H9 (cell line): ENCODE measurements around the gene ANKRD17. TPM values are rescaled to one million over a fixed set of nuclear protein-coding genes. Genes with fewer than 3 reads are reported as not detected.

ENCODE experiments used
- DNase-seq: peaks from one replicate; pipeline ENCODE4 v3.0.0-alpha.2; 2017
- H2AFZ ChIP-seq: one replicate; pipeline ENCODE4 v1.6.1; 2013; ENCODE audit warnings: mild to moderate bottlenecking, low read length, control low read depth, moderate library complexity
- H2AK5ac ChIP-seq: 2 replicates; pipeline ENCODE4 v1.6.1; 2013; ENCODE audit warnings: low read length, control low read depth, mixed read lengths; ENCODE audit not compliant: insufficient read length
- H2BK120ac ChIP-seq: one replicate; pipeline ENCODE4 v1.6.1; 2013; ENCODE audit warnings: low read depth, mild to moderate bottlenecking, low read length, control low read depth, inconsistent platforms; ENCODE audit not compliant: poor library complexity, severe bottlenecking
- H2BK12ac ChIP-seq: 2 replicates; pipeline ENCODE4 v1.6.1; 2013; ENCODE audit warnings: low read length, control low read depth, mixed read lengths, low read depth; ENCODE audit not compliant: insufficient read length
- H2BK15ac ChIP-seq: 2 replicates; pipeline ENCODE4 v1.6.1; 2013; ENCODE audit warnings: low read depth, low read length, control low read depth
- H2BK20ac ChIP-seq: one replicate; pipeline ENCODE4 v1.6.1; 2013; ENCODE audit warnings: low read depth, mild to moderate bottlenecking, low read length, control low read depth, inconsistent platforms; ENCODE audit not compliant: poor library complexity, severe bottlenecking
- H2BK5ac ChIP-seq: 2 replicates; pipeline ENCODE4 v1.6.1; 2013; ENCODE audit warnings: low read length, control low read depth, mixed read lengths; ENCODE audit not compliant: insufficient read length
- H3K14ac ChIP-seq: 2 replicates; pipeline ENCODE4 v1.6.1; 2013; ENCODE audit warnings: low read length, control low read depth; ENCODE audit not compliant: insufficient read depth
- H3K18ac ChIP-seq: 2 replicates; pipeline ENCODE4 v1.6.1; 2013; ENCODE audit warnings: low read depth, mild to moderate bottlenecking, mixed read lengths, low read length, control low read depth; ENCODE audit not compliant: insufficient read length
- H3K23ac ChIP-seq: 2 replicates; pipeline ENCODE4 v1.6.1; 2013; ENCODE audit warnings: low read length, control low read depth, mixed read lengths, low read depth; ENCODE audit not compliant: insufficient read length
- H3K23me2 ChIP-seq: 2 replicates; pipeline ENCODE4 v1.6.1; 2013; ENCODE audit warnings: low read depth, mild to moderate bottlenecking, mixed read lengths, low read length, control low read depth; ENCODE audit not compliant: insufficient read length, poor library complexity, severe bottlenecking
- H3K27ac ChIP-seq: 2 replicates; pipeline ENCODE4 v1.5.1; 2013; ENCODE audit warnings: low read length, control low read depth, mixed read lengths, low read depth; ENCODE audit not compliant: insufficient read length
- H3K27me3 ChIP-seq: 2 replicates; pipeline ENCODE4 v1.6.1; 2013; ENCODE audit warnings: low read length, control low read depth, inconsistent platforms; ENCODE audit not compliant: insufficient read depth
- H3K4ac ChIP-seq: 2 replicates; pipeline ENCODE4 v1.6.1; 2013; ENCODE audit warnings: low read depth, mild to moderate bottlenecking, control low read depth, inconsistent platforms, low read length, moderate library complexity
- H3K4me1 ChIP-seq: 2 replicates; pipeline ENCODE4 v1.6.1; 2013; ENCODE audit warnings: low read length, control low read depth, inconsistent platforms; ENCODE audit not compliant: insufficient read depth
- H3K4me2 ChIP-seq: 2 replicates; pipeline ENCODE4 v1.6.1; 2013; ENCODE audit warnings: low read length, control low read depth, mixed read lengths; ENCODE audit not compliant: insufficient read length, insufficient read depth
- H3K56ac ChIP-seq: 2 replicates; pipeline ENCODE4 v1.6.1; 2013; ENCODE audit warnings: low read depth, mild to moderate bottlenecking, mixed read lengths, low read length, control low read depth; ENCODE audit not compliant: insufficient read length
- H3K79me1 ChIP-seq: 2 replicates; pipeline ENCODE4 v1.6.1; 2013; ENCODE audit warnings: low read depth, mild to moderate bottlenecking, moderate library complexity, low read length, control low read depth, inconsistent platforms; ENCODE audit not compliant: insufficient read depth, poor library complexity, severe bottlenecking
- H3K79me2 ChIP-seq: 2 replicates; pipeline ENCODE4 v1.6.1; 2013; ENCODE audit warnings: low read length, control low read depth, inconsistent platforms; ENCODE audit not compliant: insufficient read depth
- H3K9ac ChIP-seq: 2 replicates; pipeline ENCODE4 v1.6.1; 2013; ENCODE audit warnings: low read length, control low read depth, mixed read lengths; ENCODE audit not compliant: insufficient read length; ENCODE audit errors: extremely low read depth
- H3K9me3 ChIP-seq: one replicate; pipeline ENCODE4 v1.6.1; 2013; ENCODE audit warnings: low read depth, low read length, inconsistent platforms; ENCODE audit not compliant: control insufficient read depth
- H3T11ph ChIP-seq: one replicate; pipeline ENCODE4 v1.6.1; 2013; ENCODE audit warnings: mild to moderate bottlenecking, low read length, control low read depth, inconsistent platforms
- H4K20me1 ChIP-seq: one replicate; pipeline ENCODE4 v1.6.1; 2013; ENCODE audit not compliant: control insufficient read depth, insufficient read length, insufficient read depth
- H4K5ac ChIP-seq: 2 replicates; pipeline ENCODE4 v1.6.1; 2013; ENCODE audit warnings: low read depth, mild to moderate bottlenecking, mixed read lengths, low read length, control low read depth; ENCODE audit not compliant: insufficient read length
- H4K8ac ChIP-seq: replicated peaks from 2 replicates; pipeline ENCODE4 v1.6.1; 2013; ENCODE audit warnings: low read length, control low read depth, mixed read lengths, low read depth; ENCODE audit not compliant: insufficient read length
- H4K91ac ChIP-seq: 2 replicates; pipeline ENCODE4 v1.6.1; 2013; ENCODE audit warnings: low read depth, mild to moderate bottlenecking, moderate library complexity, mixed read lengths, low read length, control low read depth; ENCODE audit not compliant: insufficient read length
- H3K27ac Mint-ChIP-seq, 3 experiments: 2 replicates in 2 of 3; 3 replicates in 1 of 3; pipeline ENCODE4 v1.8.0; 2020 to 2021; ENCODE audit warnings: mixed read lengths in 3 of 3, mild to moderate bottlenecking in 1 of 3, moderate library complexity in 1 of 3
- H3K27me3 Mint-ChIP-seq: 2 replicates; pipeline ENCODE4 v1.8.0; 2021; ENCODE audit warnings: low read depth, mild to moderate bottlenecking, moderate library complexity, mixed read lengths
- H3K36me3 Mint-ChIP-seq, 3 experiments: 2 replicates in 2 of 3; 3 replicates in 1 of 3; pipeline ENCODE4 v1.8.0; 2020 to 2021; ENCODE audit warnings: low read depth in 3 of 3, mixed read lengths in 3 of 3; ENCODE audit not compliant: insufficient read depth in 1 of 3
- H3K4me1 Mint-ChIP-seq, 2 experiments: 2 replicates each; pipeline ENCODE4 v1.8.0; 2020; ENCODE audit warnings: mixed read lengths in 2 of 2
- H3K4me3 Mint-ChIP-seq, 2 experiments: 2 replicates in 1 of 2; 3 replicates in 1 of 2; pipeline ENCODE4 v1.8.0; 2020 to 2021; ENCODE audit warnings: mild to moderate bottlenecking in 2 of 2, mixed read lengths in 2 of 2, moderate library complexity in 1 of 2
- H3K9me3 Mint-ChIP-seq, 2 experiments: 2 replicates in 1 of 2; 3 replicates in 1 of 2; pipeline ENCODE4 v1.8.0; 2020; ENCODE audit warnings: mild to moderate bottlenecking in 2 of 2, mixed read lengths in 2 of 2, moderate library complexity in 1 of 2
- CTCF ChIP-seq: fragments of 200-600 bp; sonication (generic); conservative IDR thresholded peaks from 3 replicates; pipeline ENCODE4 v1.8.0; 2021; ENCODE audit warnings: antibody characterized with exemption, mild to moderate bottlenecking
- WGBS: extraction: QIAGEN DNeasy Blood & Tissue Kit; methylation state at CpG from one replicate; pipeline ENCODE4 v1.1.7; 2013; ENCODE audit warnings: missing lambda C conversion rate, low lambda C conversion rate, mixed read lengths; ENCODE audit not compliant: insufficient read length; ENCODE audit errors: extremely low coverage; 5-methylcytosine and 5-hydroxymethylcytosine counted together
- total RNA-seq: library from RNA; stranded (reverse); gene quantifications from 2 replicates; pipeline ENCODE4 v1.2.1, GENCODE V29; 2021

ANKRD17 gene
- total RNA-seq, 1 experiment from 2014 or later: 82.4 TPM

- no peaks in the 10 kb centered on the region for H3K4me1 ChIP-seq
- DNase-seq: no peak
- H3K9me3 ChIP-seq: no peaks in the 10 kb centered on the region
- no peak overlapping the region for H3K23ac ChIP-seq
- no peak overlapping the region for H3K14ac ChIP-seq
- H4K5ac ChIP-seq: no peak overlapping the region
- WGBS: no CpG with 5 or more reads among the region's 3 CpGs
- H2BK120ac ChIP-seq: no peak overlapping the region
- H2BK20ac ChIP-seq: no peak overlapping the region
- H2BK5ac ChIP-seq: no peak overlapping the region
- no peak overlapping the region for H4K91ac ChIP-seq
- no peaks in the 10 kb centered on the region for H3K23me2 ChIP-seq
- H3K79me1 ChIP-seq: no peaks in the 10 kb centered on the region
- no peak overlapping the region for H3K4me3 Mint-ChIP-seq
- H3K36me3 Mint-ChIP-seq: peaks cover 2 to 6% (median 5%) of the 10 kb centered on the region in 3 experiments; a peak in 6 of 7 replicates
- H2BK15ac ChIP-seq: no peak overlapping the region
- no peaks in the 10 kb centered on the region for H3K27me3 Mint-ChIP-seq
- H3K9me3 Mint-ChIP-seq: no peaks in the 10 kb centered on the region
- no peak overlapping the region for H3K18ac ChIP-seq
- no peak overlapping the region for H4K8ac ChIP-seq
- peaks cover 11 to 19% of the 10 kb centered on the region in 2 experiments; a peak in 3 of 4 replicates for H3K4me1 Mint-ChIP-seq
- H3K9ac ChIP-seq: no peak overlapping the region
- TF ChIP-seq CTCF: no peak
- no peak overlapping the region for H3K27ac ChIP-seq
- no peak overlapping the region for H2AFZ ChIP-seq
- no peaks in the 10 kb centered on the region for H4K20me1 ChIP-seq
- H3K27ac Mint-ChIP-seq: no peak overlapping the region; a peak in 1 of 7 replicates
- no peak overlapping the region for H3T11ph ChIP-seq
- H3K79me2 ChIP-seq: peaks cover 2% of the 10 kb centered on the region; the same call in 1 of the 2 replicates
- H3K4ac ChIP-seq: no peak overlapping the region
- H3K56ac ChIP-seq: no peak overlapping the region
- H3K27me3 ChIP-seq: no peaks in the 10 kb centered on the region
- no peak overlapping the region for H3K4me2 ChIP-seq
- H2AK5ac ChIP-seq: no peak overlapping the region
- H2BK12ac ChIP-seq: no peak overlapping the region
Measured at GRCh38 chr4:73181231-73181630, 77.4 kb downstream of the ANKRD17 start.
